HEK293 (cell line): ENCODE measurements around the gene CARMIL3.

ENCODE experiments used
- BCL11B ChIP-seq: fragments of 450-650 bp; formaldehyde crosslinking; IDR thresholded peaks from 2 replicates; pipeline ENCODE4 v1.5.1; 2016; ENCODE audit warnings: low read depth, missing biosample characterization, missing genetic modification characterization
- REPIN1 ChIP-seq: fragments of 450-650 bp; formaldehyde crosslinking; IDR thresholded peaks from 2 replicates; pipeline ENCODE4 v1.5.1; 2017; ENCODE audit warnings: missing biosample characterization, missing genetic modification characterization, low read depth
- ZNF112 ChIP-seq: fragments of 450-650 bp; formaldehyde crosslinking; IDR thresholded peaks from 2 replicates; pipeline ENCODE4 v1.5.0; 2017; ENCODE audit warnings: missing biosample characterization, missing genetic modification characterization
- ZNF146 ChIP-seq: fragments of 450-650 bp; formaldehyde crosslinking; IDR thresholded peaks from 2 replicates; pipeline ENCODE4 v1.5.1; 2016; ENCODE audit warnings: missing biosample characterization, missing genetic modification characterization
- ZNF274 ChIP-seq, 2 experiments: fragments of 200-500 bp in 1 of 2; fragments of 450-650 bp in 1 of 2; sonication (Bioruptor generic) in 1 of 2; formaldehyde crosslinking in 1 of 2; IDR thresholded peaks; 2 replicates each; pipeline versions ENCODE4 v1.5.1 to v1.6.1; 2014 to 2016; ENCODE audit warnings: borderline replicate concordance in 1 of 2, inconsistent platforms in 1 of 2, low read length in 1 of 2, missing biosample characterization in 1 of 2, missing genetic modification characterization in 1 of 2
- ZNF558 ChIP-seq: fragments of 450-650 bp; formaldehyde crosslinking; IDR thresholded peaks from 2 replicates; pipeline ENCODE4 v1.5.1; 2016; ENCODE audit warnings: missing biosample characterization, missing genetic modification characterization
- ZNF792 ChIP-seq: fragments of 450-650 bp; formaldehyde crosslinking; IDR thresholded peaks from 2 replicates; pipeline ENCODE4 v1.5.1; 2016; ENCODE audit warnings: missing biosample characterization, missing genetic modification characterization
- TF ChIP-seq, protein P1 (sequence below): fragments of 450-650 bp; formaldehyde crosslinking; IDR thresholded peaks from 2 replicates; pipeline ENCODE4 v1.5.1; 2016; ENCODE audit warnings: missing biosample characterization, missing genetic modification characterization
- TF ChIP-seq, protein P2 (sequence below): fragments of 450-650 bp; formaldehyde crosslinking; IDR thresholded peaks from 2 replicates; pipeline ENCODE4 v1.5.1; 2017; ENCODE audit warnings: missing biosample characterization, missing genetic modification characterization
- TF ChIP-seq, protein P3 (sequence below): fragments of 450-650 bp; formaldehyde crosslinking; IDR thresholded peaks from 2 replicates; pipeline ENCODE4 v1.5.1; 2016; ENCODE audit warnings: missing biosample characterization, missing genetic modification characterization

DNA sequence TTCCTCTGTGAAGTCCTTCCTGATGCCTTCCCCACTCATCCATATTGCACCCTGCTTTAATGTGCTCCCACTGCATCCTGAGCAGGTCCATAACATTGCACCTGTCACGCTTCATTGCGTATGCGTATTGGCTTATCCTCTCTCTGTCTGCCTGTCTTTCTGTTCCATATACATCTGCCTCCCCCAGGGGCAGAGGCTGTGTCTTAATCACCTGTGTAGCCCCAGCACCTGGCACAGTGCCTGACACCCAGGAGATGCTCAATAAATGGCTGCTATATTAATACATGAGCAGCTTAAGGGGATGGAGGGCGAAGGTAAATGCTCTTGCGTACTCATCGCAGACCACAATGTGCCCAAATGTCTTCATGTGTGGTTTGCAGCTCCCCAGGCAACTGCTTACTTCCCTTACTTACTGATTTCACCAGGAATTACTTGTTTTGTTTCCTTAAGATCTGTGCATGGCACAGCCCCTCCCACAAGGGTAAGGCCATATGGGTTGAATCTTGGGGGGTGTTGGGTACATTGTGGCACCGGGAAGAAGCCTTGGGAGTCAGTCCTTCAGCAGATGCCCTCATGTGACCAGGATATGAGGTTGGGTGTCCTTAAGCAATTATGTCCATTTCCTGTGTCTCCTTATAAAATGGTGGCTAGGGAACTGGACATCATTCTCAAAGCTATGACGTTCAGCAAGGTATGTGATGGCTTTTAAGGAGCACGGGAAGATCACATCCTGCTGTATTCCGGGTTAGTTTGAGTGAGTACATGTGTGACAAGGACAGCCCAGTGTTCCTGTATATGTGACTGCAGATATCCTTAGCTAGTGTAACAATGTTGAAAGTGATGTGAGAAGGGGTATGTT lies 18.7 kb downstream of the CARMIL3 start:
- TF ChIP-seq ZNF146 (tag by site-specific recombination): no peak
- TF ChIP-seq, protein P1, sequence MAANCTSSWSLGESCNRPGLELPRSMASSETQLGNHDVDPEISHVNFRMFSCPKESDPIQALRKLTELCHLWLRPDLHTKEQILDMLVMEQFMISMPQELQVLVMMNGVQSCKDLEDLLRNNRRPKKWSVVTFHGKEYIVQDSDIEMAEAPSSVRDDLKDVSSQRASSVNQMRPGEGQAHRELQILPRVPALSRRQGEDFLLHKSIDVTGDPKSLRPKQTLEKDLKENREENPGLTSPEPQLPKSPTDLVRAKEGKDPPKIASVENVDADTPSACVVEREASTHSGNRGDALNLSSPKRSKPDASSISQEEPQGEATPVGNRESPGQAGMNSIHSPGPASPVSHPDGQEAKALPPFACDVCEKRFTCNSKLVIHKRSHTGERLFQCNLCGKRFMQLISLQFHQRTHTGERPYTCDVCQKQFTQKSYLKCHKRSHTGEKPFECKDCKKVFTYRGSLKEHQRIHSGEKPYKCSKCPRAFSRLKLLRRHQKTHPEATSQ: no peak
- TF ChIP-seq ZNF558 (tag by site-specific recombination): no peak
- TF ChIP-seq BCL11B (tag by site-specific recombination): no peak
- TF ChIP-seq ZNF112 (tag by site-specific recombination): no peak
- no peak for TF ChIP-seq ZNF792 (tag by site-specific recombination)
- TF ChIP-seq, protein P2, sequence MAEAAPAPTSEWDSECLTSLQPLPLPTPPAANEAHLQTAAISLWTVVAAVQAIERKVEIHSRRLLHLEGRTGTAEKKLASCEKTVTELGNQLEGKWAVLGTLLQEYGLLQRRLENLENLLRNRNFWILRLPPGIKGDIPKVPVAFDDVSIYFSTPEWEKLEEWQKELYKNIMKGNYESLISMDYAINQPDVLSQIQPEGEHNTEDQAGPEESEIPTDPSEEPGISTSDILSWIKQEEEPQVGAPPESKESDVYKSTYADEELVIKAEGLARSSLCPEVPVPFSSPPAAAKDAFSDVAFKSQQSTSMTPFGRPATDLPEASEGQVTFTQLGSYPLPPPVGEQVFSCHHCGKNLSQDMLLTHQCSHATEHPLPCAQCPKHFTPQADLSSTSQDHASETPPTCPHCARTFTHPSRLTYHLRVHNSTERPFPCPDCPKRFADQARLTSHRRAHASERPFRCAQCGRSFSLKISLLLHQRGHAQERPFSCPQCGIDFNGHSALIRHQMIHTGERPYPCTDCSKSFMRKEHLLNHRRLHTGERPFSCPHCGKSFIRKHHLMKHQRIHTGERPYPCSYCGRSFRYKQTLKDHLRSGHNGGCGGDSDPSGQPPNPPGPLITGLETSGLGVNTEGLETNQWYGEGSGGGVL (tag by site-specific recombination): no peak
- TF ChIP-seq, protein P3, sequence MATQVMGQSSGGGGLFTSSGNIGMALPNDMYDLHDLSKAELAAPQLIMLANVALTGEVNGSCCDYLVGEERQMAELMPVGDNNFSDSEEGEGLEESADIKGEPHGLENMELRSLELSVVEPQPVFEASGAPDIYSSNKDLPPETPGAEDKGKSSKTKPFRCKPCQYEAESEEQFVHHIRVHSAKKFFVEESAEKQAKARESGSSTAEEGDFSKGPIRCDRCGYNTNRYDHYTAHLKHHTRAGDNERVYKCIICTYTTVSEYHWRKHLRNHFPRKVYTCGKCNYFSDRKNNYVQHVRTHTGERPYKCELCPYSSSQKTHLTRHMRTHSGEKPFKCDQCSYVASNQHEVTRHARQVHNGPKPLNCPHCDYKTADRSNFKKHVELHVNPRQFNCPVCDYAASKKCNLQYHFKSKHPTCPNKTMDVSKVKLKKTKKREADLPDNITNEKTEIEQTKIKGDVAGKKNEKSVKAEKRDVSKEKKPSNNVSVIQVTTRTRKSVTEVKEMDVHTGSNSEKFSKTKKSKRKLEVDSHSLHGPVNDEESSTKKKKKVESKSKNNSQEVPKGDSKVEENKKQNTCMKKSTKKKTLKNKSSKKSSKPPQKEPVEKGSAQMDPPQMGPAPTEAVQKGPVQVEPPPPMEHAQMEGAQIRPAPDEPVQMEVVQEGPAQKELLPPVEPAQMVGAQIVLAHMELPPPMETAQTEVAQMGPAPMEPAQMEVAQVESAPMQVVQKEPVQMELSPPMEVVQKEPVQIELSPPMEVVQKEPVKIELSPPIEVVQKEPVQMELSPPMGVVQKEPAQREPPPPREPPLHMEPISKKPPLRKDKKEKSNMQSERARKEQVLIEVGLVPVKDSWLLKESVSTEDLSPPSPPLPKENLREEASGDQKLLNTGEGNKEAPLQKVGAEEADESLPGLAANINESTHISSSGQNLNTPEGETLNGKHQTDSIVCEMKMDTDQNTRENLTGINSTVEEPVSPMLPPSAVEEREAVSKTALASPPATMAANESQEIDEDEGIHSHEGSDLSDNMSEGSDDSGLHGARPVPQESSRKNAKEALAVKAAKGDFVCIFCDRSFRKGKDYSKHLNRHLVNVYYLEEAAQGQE (tag by site-specific recombination): no peak
- TF ChIP-seq REPIN1 (tag by site-specific recombination): no peak
- no peak for TF ChIP-seq ZNF274 (IDR thresholded peaks at IDR 0.05; ENCODE audit: low read length)
- TF ChIP-seq ZNF274 (tag by site-specific recombination; IDR thresholded peaks at IDR 0.05; ENCODE audit: borderline replicate concordance): no peak
